Stimulated activated CD8-positive, alpha-beta memory T cell treated with anti-CD3 and anti-CD28 coated beads, Interleukin-12 subunit alpha, Interleukin-12 subunit beta, amount 100 ng/mL, for 4 hours (primary cell): Measurements from ENCODE around the gene TRAF5.
"Not testable (repeated sequence)": the region's sequence is repeated elsewhere in the genome, so short reads cannot be mapped to it uniquely, and the experiment has no call there.

Source experiments
- DNase-seq: peaks from one replicate; pipeline ENCODE4 v3.0.0-alpha.2; 2020; ENCODE audit warnings: low read depth

Gene TRAF5

GRCh38 chr1:211347077-211347844 lies 20.6 kb downstream of the TRAF5 start:
- no peak for DNase-seq

- DNase-seq = no peak
Measured at GRCh38 chr1:211348547-211348946, 21.9 kb downstream of the TRAF5 start.

GRCh38 chr1:211349741-211350140 lies 23.1 kb downstream of the TRAF5 start:
- DNase-seq = no peak

- not testable (repeated sequence) for DNase-seq
Measured at GRCh38 chr1:211352055-211352454, 25.4 kb downstream of the TRAF5 start.

- no peak for DNase-seq
Measured at GRCh38 chr1:211352465-211352864, 25.8 kb downstream of the TRAF5 start.

GRCh38 chr1:211352985-211353515 lies 26.4 kb downstream of the TRAF5 start:
- peak; percentile 26 for DNase-seq

- DNase-seq = no peak
Measured at GRCh38 chr1:211353562-211354212, 27.1 kb downstream of the TRAF5 start.

- DNase-seq = no peak
Measured at GRCh38 chr1:211355873-211356272, 29.2 kb downstream of the TRAF5 start.

- DNase-seq = no peak
Measured at GRCh38 chr1:211356723-211357407, 30.2 kb downstream of the TRAF5 start.

- no peak for DNase-seq
Measured at GRCh38 chr1:211358685-211359084, 32.1 kb downstream of the TRAF5 start.

GRCh38 chr1:211359876-211360275 lies 33.2 kb downstream of the TRAF5 start:
- no peak for DNase-seq

- no peak for DNase-seq
Measured at GRCh38 chr1:211361202-211361601, 34.6 kb downstream of the TRAF5 start.

- DNase-seq = no peak
Measured at GRCh38 chr1:211369640-211370039, 43.0 kb downstream of the TRAF5 start.

GRCh38 chr1:211370669-211371068 lies 44.0 kb downstream of the TRAF5 start:
- no peak for DNase-seq

GRCh38 chr1:211371406-211372105 lies 44.9 kb downstream of the TRAF5 start:
- no peak for DNase-seq

GRCh38 chr1:211372463-211372862 lies 45.8 kb downstream of the TRAF5 start:
- no peak for DNase-seq

- DNase-seq = no peak
Measured at GRCh38 chr1:211375146-211375818, 48.6 kb downstream of the TRAF5 start.

GRCh38 chr1:211375949-211376348 lies 49.3 kb downstream of the TRAF5 start:
- DNase-seq = no peak

GRCh38 chr1:211376807-211377470 lies 50.3 kb downstream of the TRAF5 start:
- no peak for DNase-seq

- no peak for DNase-seq
Measured at GRCh38 chr1:211377539-211378450, 51.2 kb downstream of the TRAF5 start.
